Measurements from ENCODE around the gene ZBTB7C. TPM values are rescaled to one million over a fixed set of nuclear protein-coding genes. Genes with fewer than 3 reads are reported as not detected.

The ZBTB7C gene
- total RNA-seq, 1 donor from 2014 or later, result not detected

DNA sequence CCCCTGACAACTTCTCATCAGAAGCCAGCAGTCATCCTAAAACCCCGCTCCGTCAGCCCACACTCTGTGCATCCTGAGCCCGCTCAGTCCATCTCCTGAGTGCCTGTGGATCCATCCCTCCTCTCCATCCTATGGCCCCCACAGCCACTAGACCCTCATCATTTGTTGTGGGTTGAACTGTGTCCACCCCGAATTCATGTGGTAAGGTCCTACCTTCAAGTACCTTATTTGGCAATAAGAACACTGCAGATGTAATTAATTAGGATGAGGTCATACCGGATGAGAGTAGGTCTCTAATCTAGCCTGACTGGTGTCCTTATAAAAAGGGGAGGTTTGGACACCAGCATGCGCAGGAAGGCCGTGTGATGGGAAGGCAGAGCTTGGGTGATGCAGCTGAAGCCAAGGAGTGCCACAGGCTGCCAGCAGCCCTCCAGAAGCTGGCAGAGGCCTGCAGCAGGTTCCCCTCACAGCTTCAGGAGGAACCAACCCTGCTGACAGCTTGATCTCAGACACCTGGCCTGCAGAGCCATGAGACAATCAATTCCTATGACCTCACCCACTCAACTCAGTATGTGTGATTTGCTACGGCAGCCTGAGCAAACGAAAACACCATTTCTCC lies 192.4 kb downstream of the ZBTB7C start:
- Mint-ChIP-seq H3K27ac (no peak overlapping the region), H3K9me3 (peaks cover under 1% of the 10 kb centered on the region), H3K4me1 (no peaks in the 10 kb centered on the region), H3K27me3 (peaks cover 3% of the 10 kb centered on the region), H3K36me3 (ENCODE audit: low read depth) (no peaks in the 10 kb centered on the region), H3K4me3 (no peak overlapping the region)
- no peak for TF ChIP-seq CTCF (IDR thresholded peaks at IDR 0.05)
- DNase-seq, result no peak
- intact Hi-C loops (cut with micrococcal nuclease), result no loop called here
- ChIA-PET POLR2A (no interaction called here), CTCF (no interaction called here)
- ATAC-seq (ENCODE audit: low read depth), result no peak

DNA sequence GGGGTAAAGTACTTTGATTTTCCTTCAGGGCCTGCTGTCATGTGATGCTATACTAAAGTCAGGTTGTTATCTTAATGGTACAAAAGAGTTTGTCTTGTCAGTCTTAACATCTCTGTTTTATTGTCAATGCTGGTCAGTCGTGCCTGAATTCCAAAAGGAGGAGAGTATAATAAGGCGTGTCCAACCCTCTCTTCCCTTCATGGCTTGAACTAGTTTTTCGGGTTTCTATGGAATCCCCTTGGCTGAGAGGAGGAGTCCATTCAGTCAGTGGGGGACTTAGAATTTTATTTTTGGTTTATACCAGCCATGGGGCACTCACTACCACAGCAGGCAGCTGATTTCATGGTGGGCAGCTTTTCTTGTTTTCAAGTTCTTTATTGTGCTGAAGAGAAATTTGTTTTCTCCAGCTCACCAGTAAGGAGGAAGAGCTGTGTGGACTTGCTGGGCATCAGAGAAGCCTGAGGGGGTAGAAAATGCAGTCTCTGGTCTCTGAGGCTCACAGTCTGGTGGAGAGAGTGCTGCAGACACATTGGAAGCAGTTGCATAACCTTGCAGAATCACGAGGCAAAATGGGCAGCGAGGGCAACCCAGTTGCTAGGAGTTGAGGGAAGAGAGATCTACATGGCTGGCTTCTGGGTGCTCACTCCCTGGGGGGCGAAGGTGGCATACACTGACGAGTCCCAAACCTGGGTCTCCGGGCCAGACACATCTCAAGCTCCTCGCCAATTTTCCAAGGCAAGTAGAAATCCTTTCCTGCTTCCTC lies 193.1 kb downstream of the ZBTB7C start:
- no peak for TF ChIP-seq CTCF (IDR thresholded peaks at IDR 0.05)
- Mint-ChIP-seq H3K27ac (no peak overlapping the region), H3K4me1 (no peaks in the 10 kb centered on the region), H3K27me3 (peaks cover 6% of the 10 kb centered on the region), H3K4me3 (no peak overlapping the region), H3K9me3 (peaks cover 7% of the 10 kb centered on the region), H3K36me3 (ENCODE audit: low read depth) (no peaks in the 10 kb centered on the region)
- DNase-seq (no peak), ATAC-seq (ENCODE audit: low read depth) (no peak)
- ChIA-PET POLR2A (no interaction called here), CTCF (no interaction called here)
- intact Hi-C loops (cut with micrococcal nuclease), result no loop called here

DNA sequence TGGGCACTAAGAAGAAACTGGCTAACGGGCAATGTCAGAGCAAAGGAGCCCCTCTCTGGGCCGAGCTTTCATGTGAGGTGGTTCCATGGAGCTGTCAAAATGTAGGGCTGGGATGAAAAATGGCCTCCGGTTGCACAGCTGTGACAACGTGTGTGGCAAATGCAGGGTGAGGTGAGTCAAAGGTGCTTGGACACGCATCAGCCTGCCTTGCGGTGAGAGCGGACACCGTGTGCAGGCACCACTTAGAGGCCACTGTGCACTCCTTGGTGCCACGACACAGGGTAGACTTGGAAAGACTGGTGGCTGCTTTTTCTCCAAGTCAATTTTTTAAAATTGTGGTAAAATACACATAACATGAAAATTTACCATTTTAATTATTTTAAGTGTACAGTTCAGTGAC lies 195.4 kb downstream of the ZBTB7C start:
- CTCF ChIA-PET, result no interaction called here
- H3K4me1 Mint-ChIP-seq, result no peaks in the 10 kb centered on the region
- intact Hi-C loops (cut with micrococcal nuclease), result no loop called here

GRCh38 chr18:48208432-48209140 lies 200.6 kb downstream of the ZBTB7C start:
- no peaks in the 10 kb centered on the region for H3K4me1 Mint-ChIP-seq
- peaks cover 7% of the 10 kb centered on the region for H3K9me3 Mint-ChIP-seq
- DNase-seq (no peak), ATAC-seq (ENCODE audit: low read depth) (no peak)
- peaks cover 12% of the 10 kb centered on the region for H3K27me3 Mint-ChIP-seq
- intact Hi-C loops (cut with micrococcal nuclease), result no loop called here
- no peak overlapping the region for H3K4me3 Mint-ChIP-seq
- ChIA-PET CTCF (no interaction called here), POLR2A (no interaction called here)
- no peak overlapping the region for H3K27ac Mint-ChIP-seq
- TF ChIP-seq CTCF (IDR thresholded peaks at IDR 0.05), result no peak
- no peaks in the 10 kb centered on the region for H3K36me3 Mint-ChIP-seq (ENCODE audit: low read depth)

More for the DNA sequence above, 195.4 kb downstream of the ZBTB7C start:
- DNase-seq, result no peak
- Mint-ChIP-seq H3K4me3 (no peak overlapping the region), H3K27me3 (peaks cover 7% of the 10 kb centered on the region), H3K36me3 (ENCODE audit: low read depth) (no peaks in the 10 kb centered on the region), H3K9me3 (peaks cover 7% of the 10 kb centered on the region), H3K27ac (no peak overlapping the region)
- POLR2A ChIA-PET, result no interaction called here
- no peak for ATAC-seq (ENCODE audit: low read depth)
- no peak for TF ChIP-seq CTCF (IDR thresholded peaks at IDR 0.05)

- TF ChIP-seq CTCF (IDR thresholded peaks at IDR 0.05), result no peak
- Mint-ChIP-seq H3K4me3 (no peak overlapping the region), H3K4me1 (no peaks in the 10 kb centered on the region), H3K27ac (no peak overlapping the region), H3K27me3 (peaks cover 11% of the 10 kb centered on the region), H3K9me3 (peaks cover 7% of the 10 kb centered on the region), H3K36me3 (ENCODE audit: low read depth) (no peaks in the 10 kb centered on the region)
- intact Hi-C loops (cut with micrococcal nuclease), result no loop called here
- CTCF ChIA-PET, result no interaction called here
- POLR2A ChIA-PET, result no interaction called here
- ATAC-seq (ENCODE audit: low read depth) (no peak), DNase-seq (no peak)
Observed at GRCh38 chr18:48207733-48208132, 201.4 kb downstream of the ZBTB7C start.

Measured in activated B cell treated with CpG ODN at 0.5 μM for 24 hours (primary cell).